GM12873 (cell line): Measurements from ENCODE around the gene BAD.

ENCODE experiments used
- CTCF ChIP-seq: IDR thresholded peaks from 2 replicates; pipeline ENCODE4 v1.5.1; 2012; ENCODE audit warnings: low read depth, mild to moderate bottlenecking, moderate library complexity, low read length, control low read depth; ENCODE audit not compliant: insufficient read depth; ENCODE audit errors: missing control alignments

BAD gene

GRCh38 chr11:64295760-64296159, 11.3 kb upstream of the BAD start:
- TF ChIP-seq CTCF = no peak

GRCh38 chr11:64294774-64295173, 10.3 kb upstream of the BAD start:
- TF ChIP-seq CTCF = no peak

GRCh38 chr11:64292460-64293254, 8.2 kb upstream of the BAD start:
- TF ChIP-seq CTCF = no peak

GRCh38 chr11:64291752-64292459, 7.4 kb upstream of the BAD start:
- no peak for TF ChIP-seq CTCF

GRCh38 chr11:64291262-64291751, 6.8 kb upstream of the BAD start, which contains the start of gene KCNK4:
Gene KCNK4 (plus strand): TSS chr11:64291302. CDS start chr11:64293019, 1,717 bp downstream.
- TF ChIP-seq CTCF = no peak

- no peak for TF ChIP-seq CTCF
These were observed 6.1 kb upstream of the BAD start for GRCh38 chr11:64290352-64291261.
